ENCODE measurements around the gene ADD1. TPM values are rescaled to one million over a fixed set of nuclear protein-coding genes. Genes with fewer than 3 reads are reported as not detected.
A peak's percentile ranks its signal among the peaks of the same experiment; 100 is the strongest.

The ADD1 gene
- polyA plus RNA-seq, 1 donor: 183 TPM

GRCh38 chr4:2805712-2806389 is 37.8 kb upstream of the ADD1 start:
- H3K27me3 ChIP-seq (ENCODE audit: control insufficient read depth, insufficient read depth, low read length): no peaks in the 10 kb centered on the region
- H3K36me3 ChIP-seq (ENCODE audit: control insufficient read depth, insufficient read depth, low read length): no peaks in the 10 kb centered on the region
- H3K27ac ChIP-seq (ENCODE audit: low read length): peak overlapping the region; percentile 39
- WGBS (ENCODE audit: insufficient coverage, low lambda C conversion rate): no CpG with 5 or more reads among the region's 20 CpGs
- peaks cover 58% of the 10 kb centered on the region for H3K4me1 ChIP-seq (ENCODE audit: control insufficient read depth, insufficient read depth, low read length)
- DNase-seq: peak in 1 of 2 donors; percentile 65
- no peaks in the 10 kb centered on the region for H3K9me3 ChIP-seq (ENCODE audit: control insufficient read depth, low read depth, low read length)
- no peak overlapping the region for H3K4me3 ChIP-seq (ENCODE audit: low read length)

GRCh38 chr4:2806390-2807355 is 37.0 kb upstream of the ADD1 start:
- no peaks in the 10 kb centered on the region for H3K27me3 ChIP-seq (ENCODE audit: control insufficient read depth, insufficient read depth, low read length)
- H3K27ac ChIP-seq (ENCODE audit: low read length): no peak overlapping the region
- H3K36me3 ChIP-seq (ENCODE audit: control insufficient read depth, insufficient read depth, low read length): no peaks in the 10 kb centered on the region
- 80% methylated on average over 1 of the region's 28 CpGs for WGBS (ENCODE audit: insufficient coverage, low lambda C conversion rate)
- H3K9me3 ChIP-seq (ENCODE audit: control insufficient read depth, low read depth, low read length): no peaks in the 10 kb centered on the region
- H3K4me1 ChIP-seq (ENCODE audit: control insufficient read depth, insufficient read depth, low read length): peaks cover 59% of the 10 kb centered on the region
- DNase-seq: no peak
- no peak overlapping the region for H3K4me3 ChIP-seq (ENCODE audit: low read length)

- peaks cover 62% of the 10 kb centered on the region for H3K4me1 ChIP-seq (ENCODE audit: control insufficient read depth, insufficient read depth, low read length)
- H3K27me3 ChIP-seq (ENCODE audit: control insufficient read depth, insufficient read depth, low read length): no peaks in the 10 kb centered on the region
- H3K27ac ChIP-seq (ENCODE audit: low read length): no peak overlapping the region
- H3K9me3 ChIP-seq (ENCODE audit: control insufficient read depth, low read depth, low read length): no peaks in the 10 kb centered on the region
- no peaks in the 10 kb centered on the region for H3K36me3 ChIP-seq (ENCODE audit: control insufficient read depth, insufficient read depth, low read length)
- DNase-seq: no peak
- WGBS (ENCODE audit: insufficient coverage, low lambda C conversion rate): no CpG with 5 or more reads among the region's 13 CpGs
- H3K4me3 ChIP-seq (ENCODE audit: low read length): no peak overlapping the region
Observed at GRCh38 chr4:2807571-2807970, 36.1 kb upstream of the ADD1 start.

GRCh38 chr4:2808001-2808400 is 35.6 kb upstream of the ADD1 start:
- no peak for DNase-seq
- Histone ChIP-seq H3K4me1 (ENCODE audit: control insufficient read depth, insufficient read depth, low read length) (peaks cover 61% of the 10 kb centered on the region), H3K4me3 (ENCODE audit: low read length) (no peak overlapping the region), H3K27me3 (ENCODE audit: control insufficient read depth, insufficient read depth, low read length) (no peaks in the 10 kb centered on the region), H3K9me3 (ENCODE audit: control insufficient read depth, low read depth, low read length) (no peaks in the 10 kb centered on the region), H3K27ac (ENCODE audit: low read length) (no peak overlapping the region), H3K36me3 (ENCODE audit: control insufficient read depth, insufficient read depth, low read length) (no peaks in the 10 kb centered on the region)
- WGBS (ENCODE audit: insufficient coverage, low lambda C conversion rate): no CpG with 5 or more reads among the region's 7 CpGs

- Histone ChIP-seq H3K9me3 (ENCODE audit: control insufficient read depth, low read depth, low read length) (no peaks in the 10 kb centered on the region), H3K27ac (ENCODE audit: low read length) (no peak overlapping the region), H3K36me3 (ENCODE audit: control insufficient read depth, insufficient read depth, low read length) (no peaks in the 10 kb centered on the region), H3K27me3 (ENCODE audit: control insufficient read depth, insufficient read depth, low read length) (no peaks in the 10 kb centered on the region), H3K4me3 (ENCODE audit: low read length) (no peak overlapping the region), H3K4me1 (ENCODE audit: control insufficient read depth, insufficient read depth, low read length) (peaks cover 51% of the 10 kb centered on the region)
- no peak for DNase-seq
- WGBS (ENCODE audit: insufficient coverage, low lambda C conversion rate): no CpG with 5 or more reads among the region's 10 CpGs
Observed at GRCh38 chr4:2809610-2810180, 33.9 kb upstream of the ADD1 start.

GRCh38 chr4:2810388-2810787 is 33.3 kb upstream of the ADD1 start:
- H3K9me3 ChIP-seq (ENCODE audit: control insufficient read depth, low read depth, low read length): no peaks in the 10 kb centered on the region
- no peak overlapping the region for H3K27ac ChIP-seq (ENCODE audit: low read length)
- no peaks in the 10 kb centered on the region for H3K27me3 ChIP-seq (ENCODE audit: control insufficient read depth, insufficient read depth, low read length)
- peaks cover 44% of the 10 kb centered on the region for H3K4me1 ChIP-seq (ENCODE audit: control insufficient read depth, insufficient read depth, low read length)
- no peaks in the 10 kb centered on the region for H3K36me3 ChIP-seq (ENCODE audit: control insufficient read depth, insufficient read depth, low read length)
- DNase-seq: no peak
- no CpG with 5 or more reads among the region's 10 CpGs for WGBS (ENCODE audit: insufficient coverage, low lambda C conversion rate)
- no peak overlapping the region for H3K4me3 ChIP-seq (ENCODE audit: low read length)

GRCh38 chr4:2811830-2812611 is 31.6 kb upstream of the ADD1 start:
- Histone ChIP-seq H3K4me1 (ENCODE audit: control insufficient read depth, insufficient read depth, low read length) (peaks cover 28% of the 10 kb centered on the region), H3K4me3 (ENCODE audit: low read length) (peak overlapping the region; percentile 24), H3K27ac (ENCODE audit: low read length) (peak overlapping the region; percentile 67), H3K9me3 (ENCODE audit: control insufficient read depth, low read depth, low read length) (no peaks in the 10 kb centered on the region), H3K27me3 (ENCODE audit: control insufficient read depth, insufficient read depth, low read length) (no peaks in the 10 kb centered on the region), H3K36me3 (ENCODE audit: control insufficient read depth, insufficient read depth, low read length) (no peaks in the 10 kb centered on the region)
- peak; percentile 74 to 81 for DNase-seq
- WGBS (ENCODE audit: insufficient coverage, low lambda C conversion rate): no CpG with 5 or more reads among the region's 21 CpGs

- no peaks in the 10 kb centered on the region for H3K27me3 ChIP-seq (ENCODE audit: control insufficient read depth, insufficient read depth, low read length)
- peak overlapping the region; percentile 67 for H3K27ac ChIP-seq (ENCODE audit: low read length)
- peak in 1 of 2 donors; percentile 75 for DNase-seq
- no peaks in the 10 kb centered on the region for H3K36me3 ChIP-seq (ENCODE audit: control insufficient read depth, insufficient read depth, low read length)
- 67% methylated on average over 1 of the region's 20 CpGs for WGBS (ENCODE audit: insufficient coverage, low lambda C conversion rate)
- peak overlapping the region; percentile 24 for H3K4me3 ChIP-seq (ENCODE audit: low read length)
- H3K9me3 ChIP-seq (ENCODE audit: control insufficient read depth, low read depth, low read length): no peaks in the 10 kb centered on the region
- H3K4me1 ChIP-seq (ENCODE audit: control insufficient read depth, insufficient read depth, low read length): peaks cover 30% of the 10 kb centered on the region
Observed at GRCh38 chr4:2812612-2813354, 30.9 kb upstream of the ADD1 start.

- DNase-seq: no peak
- peaks cover 30% of the 10 kb centered on the region for H3K4me1 ChIP-seq (ENCODE audit: control insufficient read depth, insufficient read depth, low read length)
- H3K9me3 ChIP-seq (ENCODE audit: control insufficient read depth, low read depth, low read length): no peaks in the 10 kb centered on the region
- peak overlapping the region; percentile 67 for H3K27ac ChIP-seq (ENCODE audit: low read length)
- H3K27me3 ChIP-seq (ENCODE audit: control insufficient read depth, insufficient read depth, low read length): no peaks in the 10 kb centered on the region
- 100% methylated on average over 1 of the region's 17 CpGs for WGBS (ENCODE audit: insufficient coverage, low lambda C conversion rate)
- no peak overlapping the region for H3K4me3 ChIP-seq (ENCODE audit: low read length)
- no peaks in the 10 kb centered on the region for H3K36me3 ChIP-seq (ENCODE audit: control insufficient read depth, insufficient read depth, low read length)
Observed at GRCh38 chr4:2813446-2814405, 29.9 kb upstream of the ADD1 start.

Data from large intestine (tissue), 3 donors.